ENCODE measurements around the gene ADGRD1. TPM values are rescaled to one million over a fixed set of nuclear protein-coding genes. Genes with fewer than 3 reads are reported as not detected.

The ADGRD1 gene
- 5.1 TPM for total RNA-seq

GRCh38 chr12:130953771-130954543 lies at the start of gene ADGRD1:
TSS of gene ADGRD1 (plus strand) at chr12:130953907. CDS start at chr12:130954466, 559 bp downstream.

Small RNAs within 50 kb of the gene (small RNA-seq; reads per million reads assigned to genes)
- gene RF00019 = not detected

Other genes with a start within 250 kb of the ADGRD1 start
- 32.8 TPM for gene RIMBP2, start 237.6 kb upstream of the ADGRD1 start, total RNA-seq
- gene STX2, start 114.7 kb upstream of the ADGRD1 start, total RNA-seq = 27.7 TPM
- 416 TPM for gene RAN, start 81.8 kb upstream of the ADGRD1 start, total RNA-seq

Data from diencephalon (tissue), 1 donor.